Limb (tissue), 2 donors: Measurements from ENCODE around the gene TMEM89.

Experiments used
- DNase-seq, 2 donors: peaks; one replicate each; pipeline ENCODE4 v3.0.0-alpha.2; 2016; ENCODE audit errors: extremely low spot score in 2 of 2

TMEM89 gene

DNA sequence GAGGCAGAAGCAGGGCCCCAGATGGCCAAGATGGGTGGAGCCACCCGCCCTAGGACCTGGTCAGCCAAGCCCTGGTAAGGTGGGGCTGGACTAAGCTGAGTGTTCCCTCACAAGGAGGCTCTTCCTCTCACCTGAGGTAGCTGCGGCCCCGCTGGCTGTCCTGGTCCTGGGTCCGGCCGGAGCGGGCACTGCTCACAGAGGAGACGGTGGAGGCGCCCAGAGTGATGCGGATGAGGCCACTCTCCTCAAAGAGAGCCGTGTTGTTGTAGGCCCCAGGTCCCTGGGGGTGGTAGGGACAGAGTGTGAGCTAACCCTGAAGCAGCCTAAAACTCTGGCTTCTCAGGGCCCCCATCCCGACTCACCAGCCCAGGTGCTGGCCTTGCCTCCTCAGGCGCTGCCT, 21.0 kb upstream of the TMEM89 start:
- DNase-seq = no peak

DNA sequence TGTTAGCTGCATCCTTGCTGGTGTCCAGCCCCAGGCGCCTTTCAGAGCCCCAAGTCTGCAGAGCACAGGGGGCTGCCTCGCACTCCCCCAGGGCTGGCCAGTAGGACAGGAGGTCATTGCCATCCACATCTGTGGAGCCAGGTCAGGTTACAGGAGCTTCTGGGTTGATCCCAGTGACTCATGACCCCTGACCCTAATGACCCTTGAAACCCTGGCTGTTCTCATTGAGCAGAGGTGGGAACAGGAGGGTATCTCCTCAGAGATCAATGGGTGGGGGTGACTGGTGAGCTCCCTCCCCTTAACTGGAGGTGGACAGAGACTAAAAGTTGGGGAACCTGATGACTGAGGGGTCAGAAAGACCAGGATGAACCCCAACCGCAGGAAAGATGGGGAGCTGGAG, 19.8 kb upstream of the TMEM89 start:
- no peak for DNase-seq

DNA sequence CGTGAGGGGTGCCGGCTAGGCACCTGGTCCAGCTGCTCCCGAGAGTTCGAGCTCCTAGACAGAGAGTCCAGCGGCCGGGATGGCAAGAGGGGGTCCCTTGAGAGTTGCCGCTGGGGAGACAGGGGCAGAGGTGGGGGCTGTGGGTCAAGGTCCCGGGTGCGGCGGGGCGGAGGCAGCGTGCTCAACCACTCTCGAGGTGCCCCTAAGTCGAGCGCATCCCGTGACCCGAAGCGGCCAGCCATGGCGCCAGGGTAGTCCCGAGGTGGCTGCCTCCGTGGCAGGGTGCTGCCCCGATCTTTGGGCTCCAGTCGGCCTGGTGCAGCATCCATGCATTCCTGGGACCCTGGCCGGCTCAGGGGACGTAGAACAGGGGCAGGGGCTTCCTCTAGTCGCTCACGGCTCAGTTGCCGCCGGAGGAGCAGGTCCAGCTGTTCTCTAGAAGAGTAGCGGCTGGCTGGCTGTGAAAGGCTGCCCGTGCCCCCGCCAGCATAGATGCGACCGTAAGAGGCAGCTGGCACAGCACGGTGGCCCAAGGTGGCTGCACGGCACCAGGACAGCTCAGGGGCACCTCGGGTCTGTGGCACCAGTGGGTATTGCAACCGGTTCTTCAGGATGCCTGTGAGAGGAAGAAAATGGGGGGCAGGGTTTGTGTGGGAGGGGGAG, 18.5 kb upstream of the TMEM89 start:
- no peak for DNase-seq

DNA sequence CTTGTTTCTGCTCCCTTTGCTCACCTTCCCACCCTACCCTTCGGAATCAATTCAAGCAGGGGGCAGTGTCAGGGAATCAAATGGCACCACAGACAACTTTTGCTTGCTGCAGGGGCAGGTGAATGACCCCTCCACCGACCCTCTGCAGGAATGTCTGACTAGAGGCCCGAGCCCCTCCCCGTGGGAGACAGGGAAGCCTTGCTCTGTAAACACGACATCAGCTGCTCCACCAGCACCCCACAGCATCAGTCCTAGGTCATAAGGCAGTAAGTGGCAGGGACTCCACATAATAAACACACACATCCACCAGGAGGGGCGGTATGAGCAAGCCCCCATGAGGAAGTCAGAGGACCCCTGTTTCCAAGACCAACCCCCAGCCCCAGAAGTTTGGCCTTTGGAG, 15.7 kb upstream of the TMEM89 start:
- no peak for DNase-seq

DNA sequence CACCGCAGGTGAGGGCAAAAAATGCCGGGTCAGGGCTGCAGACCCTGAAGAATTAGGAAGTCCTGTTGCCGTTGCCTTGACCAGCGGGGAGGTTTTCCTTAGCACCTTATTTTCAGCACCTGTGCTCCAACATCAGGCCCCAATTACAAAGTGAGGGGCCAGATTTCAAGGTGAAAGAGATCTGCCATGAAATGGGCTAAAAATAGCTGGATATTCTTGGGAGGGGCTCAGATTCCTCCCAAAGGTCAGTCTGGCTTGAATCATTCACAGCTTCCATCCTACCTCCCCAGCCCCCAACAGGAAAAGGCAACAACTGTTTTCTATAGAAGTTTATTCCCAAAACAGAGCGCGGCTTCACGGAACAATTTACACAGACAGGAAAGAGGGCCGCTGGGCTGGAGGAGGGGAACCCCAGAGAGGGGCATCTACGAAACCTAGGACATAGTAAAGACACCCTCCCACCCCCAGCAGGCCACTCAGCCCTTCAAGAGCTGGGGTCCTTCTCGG, 14.6 kb upstream of the TMEM89 start:
- DNase-seq = no peak

DNA sequence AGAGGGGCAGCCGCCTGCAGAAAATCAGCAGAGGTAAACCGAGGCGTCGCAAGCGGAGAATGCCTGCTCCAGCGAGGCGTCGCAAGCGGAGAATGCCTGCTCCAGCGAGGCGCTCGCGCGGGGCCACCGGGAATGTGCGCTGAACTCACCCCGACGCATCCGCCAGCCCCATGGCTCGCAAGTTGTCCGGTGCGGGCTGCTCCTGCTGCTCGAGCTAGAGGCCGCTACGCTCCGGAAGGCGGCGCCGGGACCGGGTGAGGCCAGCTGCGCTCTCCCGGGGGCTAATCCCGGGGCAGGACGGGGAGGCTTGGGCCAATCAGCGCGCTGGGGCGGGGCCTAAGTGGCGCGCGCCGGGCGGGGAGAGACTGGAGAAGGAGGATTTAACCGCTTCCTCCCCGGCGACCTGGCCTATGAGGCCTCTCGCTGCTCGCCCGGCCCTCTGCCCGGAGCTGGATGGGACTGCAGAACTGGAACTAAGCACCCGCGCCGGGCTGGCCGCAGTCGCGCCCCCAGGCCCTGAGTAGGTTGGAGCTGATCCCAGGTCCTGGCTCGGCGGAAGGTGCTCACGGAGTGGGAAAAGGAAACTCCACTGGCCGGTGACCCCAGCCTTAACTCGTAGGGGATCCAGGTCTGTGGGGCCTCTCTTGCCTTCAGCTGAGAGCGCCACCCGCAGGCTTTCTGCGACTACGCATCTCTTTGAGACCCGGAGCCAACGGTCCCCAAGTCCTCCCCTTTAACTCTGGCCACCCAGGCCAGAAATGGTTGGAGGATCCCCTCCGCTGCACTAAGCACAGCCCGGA, 13.9 kb upstream of the TMEM89 start, which contains the start of gene SLC26A6:
Gene SLC26A6 (minus strand): TSS at position 240 of the 800 bp plus-strand sequence. CDS start 68 bp downstream, at position 172.
- DNase-seq = peak; percentile 95 to 98

DNA sequence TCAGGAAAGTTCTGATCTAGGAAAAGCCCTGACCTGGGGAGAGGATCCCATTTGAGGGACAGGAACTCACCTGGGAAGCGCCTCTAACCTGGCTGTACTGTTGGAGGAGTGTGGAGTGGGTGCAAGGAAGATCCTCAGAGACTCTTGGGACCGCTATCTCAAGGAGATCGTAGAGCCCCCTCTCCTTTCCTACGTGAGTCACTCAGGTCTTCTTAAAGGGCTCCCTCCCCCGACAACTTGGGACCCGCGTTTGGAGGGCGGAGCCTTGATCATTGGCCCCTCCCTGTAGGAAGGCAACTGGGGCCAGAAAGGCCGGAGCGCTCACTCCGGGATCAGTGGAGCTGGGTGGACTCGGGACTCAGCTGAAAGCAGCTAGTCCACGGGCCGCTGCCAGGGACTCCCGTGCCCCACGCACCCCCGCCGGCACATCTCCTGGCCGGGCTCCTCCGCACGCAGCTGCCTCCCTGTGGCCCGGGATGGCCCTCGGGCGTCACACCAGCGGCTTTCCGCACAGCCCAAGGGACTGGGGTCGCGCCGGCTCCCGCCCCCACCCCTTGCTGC, 13.2 kb upstream of the TMEM89 start:
- peak in 1 of 2 donors; percentile 18 for DNase-seq

DNA sequence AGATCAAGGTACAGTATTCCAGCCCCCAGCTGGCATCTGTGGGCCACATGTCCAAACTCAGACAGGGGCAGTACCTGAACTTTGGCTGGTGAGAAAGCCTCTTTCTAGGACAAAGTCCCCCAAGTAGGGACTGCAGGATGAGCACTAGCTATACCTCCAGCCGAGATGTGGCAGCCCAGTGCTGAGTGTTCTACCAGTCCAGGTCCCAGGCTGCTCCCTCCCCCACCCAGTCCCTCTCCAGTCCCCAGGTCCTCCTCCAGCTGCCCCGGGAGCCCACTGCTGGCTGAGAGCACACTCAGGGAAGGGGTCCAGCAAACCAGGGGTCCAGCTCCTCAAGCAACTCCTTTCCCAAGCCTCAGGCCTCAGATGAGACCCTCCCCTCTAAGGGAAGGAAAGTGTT, 12.2 kb upstream of the TMEM89 start:
- DNase-seq = no peak

DNA sequence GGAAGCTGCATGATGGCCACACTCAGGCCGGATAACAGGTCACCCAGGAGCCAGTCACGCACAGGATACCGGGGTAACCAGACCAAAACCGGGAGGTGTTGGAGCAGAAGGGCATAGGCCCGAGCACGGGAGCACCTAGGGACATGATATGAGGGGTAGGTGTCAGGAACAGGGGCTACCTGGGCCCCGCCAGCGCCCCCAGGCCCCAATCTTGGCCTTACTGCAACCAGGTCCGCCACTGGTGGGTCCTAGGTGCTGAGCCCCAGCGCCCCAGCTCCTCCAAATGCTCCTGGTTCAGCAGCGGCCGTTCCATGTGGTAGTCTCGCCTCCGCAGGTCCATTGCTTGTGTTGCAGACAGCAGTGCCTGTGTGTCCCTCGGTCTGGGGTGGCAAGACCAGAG, 11.7 kb upstream of the TMEM89 start:
- DNase-seq = no peak

DNA sequence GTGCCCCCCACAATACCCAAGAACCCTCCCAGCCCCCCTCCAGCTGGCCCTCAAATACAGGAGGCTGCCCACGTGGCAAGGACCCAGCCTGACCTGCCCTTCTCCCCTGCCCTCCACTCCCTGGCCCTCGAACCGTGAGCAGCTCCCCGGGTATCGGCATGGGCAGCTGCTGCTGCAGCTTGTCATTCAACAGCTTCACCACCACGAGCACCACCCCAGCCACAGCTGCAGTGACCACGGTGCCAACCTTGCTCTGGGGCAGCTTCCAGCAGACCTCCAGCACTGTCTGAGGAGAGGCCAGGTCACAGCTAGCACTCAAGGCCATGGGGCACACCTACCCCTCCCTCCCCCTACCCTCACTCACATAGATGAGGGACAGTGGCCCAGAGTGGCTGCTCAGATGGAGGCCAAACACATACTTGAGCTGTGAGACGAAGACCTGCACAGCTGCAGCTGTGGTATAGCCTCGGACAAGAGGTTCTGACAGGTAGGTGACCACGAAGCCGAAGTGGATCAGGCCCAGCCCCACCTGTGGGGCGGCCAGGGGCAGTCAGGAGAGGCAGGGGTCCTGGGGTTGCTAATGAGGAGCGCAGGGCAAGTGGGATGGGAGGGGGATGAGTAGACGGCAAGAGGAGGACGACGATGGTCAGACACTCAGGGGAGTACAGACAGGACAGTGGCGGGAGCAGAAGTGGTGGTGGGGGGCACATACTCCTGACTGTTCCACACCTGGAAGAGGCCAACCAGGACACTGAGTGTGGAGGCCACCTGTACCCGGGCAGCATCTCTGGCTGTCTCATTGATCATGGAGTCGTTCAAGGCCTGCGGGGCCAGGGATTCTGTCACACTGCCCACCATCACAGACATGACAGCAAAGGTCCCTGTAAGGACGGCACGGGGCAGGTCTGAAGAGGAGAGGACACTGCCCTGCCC, 10.2 kb upstream of the TMEM89 start:
- DNase-seq = no peak

DNA sequence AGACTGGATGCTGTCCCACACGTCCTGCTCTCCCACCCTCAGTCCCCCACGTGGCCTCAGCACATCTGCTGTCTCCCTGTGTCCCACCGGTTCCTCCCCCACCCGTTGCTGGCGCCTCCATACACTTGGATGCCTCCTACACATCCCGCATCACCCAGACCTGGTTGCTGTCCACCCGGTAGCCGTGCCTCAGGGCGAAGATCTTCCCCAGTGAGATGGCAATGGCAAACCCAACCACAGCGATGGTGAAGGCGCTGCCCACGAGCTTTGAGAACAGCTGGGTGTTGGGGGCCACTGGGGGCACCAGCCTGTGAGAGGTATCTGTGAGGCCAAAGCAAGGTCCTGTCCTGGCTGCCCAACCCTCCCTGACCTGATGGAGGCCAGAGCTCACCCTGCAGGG, 9.3 kb upstream of the TMEM89 start:
- no peak for DNase-seq

DNA sequence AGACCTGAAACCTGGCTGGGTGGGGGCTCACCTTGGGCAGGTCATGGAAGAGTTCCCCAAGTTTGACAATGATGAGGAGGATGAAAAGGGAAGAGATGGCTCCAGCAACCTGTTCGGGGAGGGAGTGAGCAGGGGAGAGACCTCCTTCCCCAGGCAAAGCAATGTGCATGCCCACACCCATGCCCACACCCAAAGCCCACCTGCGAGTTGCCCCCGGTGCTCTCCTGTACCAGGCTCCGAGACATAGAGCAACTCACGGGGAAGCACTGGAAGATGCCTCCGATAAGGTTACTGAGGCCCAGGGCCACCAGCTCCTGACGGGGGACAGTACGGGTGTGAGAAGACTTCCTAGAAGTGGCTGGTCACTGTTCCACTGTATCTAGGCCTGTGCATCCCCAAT, 8.8 kb upstream of the TMEM89 start:
- no peak for DNase-seq

DNA sequence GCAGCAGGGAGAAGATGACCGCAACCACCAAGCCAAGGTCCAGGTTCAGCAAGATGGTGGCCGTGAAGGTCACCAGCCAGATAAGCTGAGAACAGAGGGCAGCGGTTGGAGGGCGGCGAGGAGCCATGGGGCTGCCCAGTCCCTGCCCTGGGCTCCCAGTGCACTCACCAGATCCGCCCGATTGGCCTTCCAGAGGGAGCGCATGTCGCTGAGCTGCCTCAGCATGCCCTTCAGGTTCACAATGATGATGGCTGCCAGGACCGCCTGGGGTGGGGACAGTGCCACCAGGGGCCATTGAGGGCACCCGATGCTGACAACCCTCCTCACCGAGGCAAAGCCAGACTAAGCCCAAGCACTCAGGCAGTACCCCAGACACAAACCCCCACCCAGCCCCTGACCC, 8.3 kb upstream of the TMEM89 start:
- DNase-seq = no peak

DNA sequence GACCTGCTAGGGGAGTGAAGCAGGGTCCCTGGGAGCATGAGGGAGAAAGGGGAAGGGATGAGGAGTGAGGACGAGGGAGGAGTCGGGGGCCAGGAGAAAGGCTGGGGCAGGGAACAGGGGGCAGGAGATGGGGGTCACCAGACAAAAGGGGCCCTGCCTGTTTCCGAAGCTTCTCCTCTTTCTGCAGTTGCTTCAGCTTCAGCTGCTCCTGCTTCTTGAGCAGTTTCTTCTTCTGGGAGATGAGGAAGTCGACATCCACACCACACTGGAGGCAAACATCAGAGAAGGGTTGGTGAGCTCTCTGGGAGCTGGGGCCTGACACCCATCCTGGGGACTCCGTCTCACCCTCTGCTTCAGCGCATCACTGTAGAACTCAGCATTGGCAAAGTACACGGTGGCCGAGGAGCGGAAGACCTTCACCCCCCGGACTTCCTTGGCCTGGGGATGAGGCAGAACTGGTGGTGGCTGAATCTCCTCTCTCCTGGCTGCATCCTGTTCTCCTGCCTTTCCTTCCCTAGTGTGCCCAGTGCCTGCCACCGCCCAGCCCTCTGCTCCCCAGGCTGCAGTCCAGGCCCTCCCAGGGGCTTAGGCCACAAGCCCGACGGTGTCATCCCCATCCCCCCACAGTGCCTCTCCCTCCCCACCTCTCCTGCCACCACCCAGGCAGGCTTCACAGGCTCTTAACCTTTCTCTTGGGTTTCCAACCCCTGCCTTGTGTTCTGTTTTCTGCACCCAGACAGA, 6.9 kb upstream of the TMEM89 start:
- DNase-seq = no peak

DNA sequence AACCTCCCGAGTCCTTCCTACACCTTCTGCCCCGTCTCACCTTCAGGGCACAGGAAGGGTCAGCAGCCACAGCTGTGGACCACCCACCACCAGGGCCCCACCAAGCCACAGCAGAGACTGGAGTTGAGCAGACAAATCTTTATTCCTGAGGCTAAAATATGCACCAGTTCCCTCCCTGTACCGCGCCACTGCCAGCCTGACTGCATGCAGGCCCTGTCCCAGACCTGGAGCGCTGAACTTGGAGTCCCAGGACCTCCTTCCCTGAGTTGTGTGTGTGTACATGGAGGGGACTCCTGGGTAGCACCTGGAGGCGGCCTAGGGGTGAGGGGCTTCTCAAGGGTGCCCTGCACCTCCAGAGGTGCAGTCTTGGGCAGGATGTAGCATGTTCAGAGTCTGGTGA, 4.0 kb upstream of the TMEM89 start:
- no peak for DNase-seq

DNA sequence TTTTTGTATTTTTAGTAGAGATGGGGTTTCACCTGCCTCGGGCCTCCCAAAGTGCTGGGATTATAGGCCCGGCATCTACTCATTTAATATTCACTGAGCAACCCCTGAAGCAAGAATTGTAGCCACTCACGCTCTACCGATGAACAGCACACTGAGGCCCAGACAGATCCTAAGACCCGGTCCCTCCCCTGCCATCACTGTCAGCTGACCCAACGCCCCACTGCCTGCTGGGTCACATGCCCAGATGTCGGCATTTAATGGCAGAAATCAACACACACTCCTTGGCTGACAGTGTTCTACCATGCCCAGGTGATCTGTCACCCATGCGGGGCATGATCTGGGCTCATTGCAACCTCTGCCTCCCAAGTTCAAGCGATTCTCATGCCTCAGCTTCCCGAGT, 3.2 kb upstream of the TMEM89 start:
- no peak for DNase-seq

DNA sequence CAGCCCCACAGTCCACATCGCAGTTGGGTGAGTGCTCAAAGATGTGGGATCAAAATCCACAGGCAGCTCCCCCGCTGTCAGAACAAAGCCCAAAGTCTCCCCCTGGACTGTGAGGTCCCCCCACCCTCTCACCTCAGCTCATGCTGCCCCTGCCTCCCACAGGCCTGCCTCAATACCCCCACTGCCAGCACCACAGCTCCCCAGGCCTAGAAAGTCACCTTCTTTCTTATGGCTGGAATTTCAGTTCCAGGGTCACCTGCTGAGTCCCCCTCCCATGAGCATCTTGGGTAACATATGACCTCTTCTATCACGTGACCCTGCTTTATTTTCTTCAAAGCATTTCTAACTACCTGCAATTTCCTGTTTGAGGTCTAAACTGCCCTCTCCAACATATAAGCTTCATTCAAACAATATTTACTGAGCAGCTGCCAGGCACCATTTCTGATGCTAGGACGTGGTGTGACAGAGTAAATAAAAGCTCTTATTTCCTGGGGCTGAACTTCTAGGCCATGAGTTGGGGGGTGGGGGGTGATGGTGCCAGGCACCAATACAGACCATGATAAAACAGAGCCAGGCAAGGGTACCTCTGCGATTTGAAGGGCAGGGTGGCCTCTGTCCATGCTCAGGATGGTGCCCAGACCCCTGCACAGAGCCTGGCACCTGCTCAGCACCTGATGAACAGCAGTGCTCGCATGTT, 2.4 kb upstream of the TMEM89 start:
- no peak for DNase-seq

DNA sequence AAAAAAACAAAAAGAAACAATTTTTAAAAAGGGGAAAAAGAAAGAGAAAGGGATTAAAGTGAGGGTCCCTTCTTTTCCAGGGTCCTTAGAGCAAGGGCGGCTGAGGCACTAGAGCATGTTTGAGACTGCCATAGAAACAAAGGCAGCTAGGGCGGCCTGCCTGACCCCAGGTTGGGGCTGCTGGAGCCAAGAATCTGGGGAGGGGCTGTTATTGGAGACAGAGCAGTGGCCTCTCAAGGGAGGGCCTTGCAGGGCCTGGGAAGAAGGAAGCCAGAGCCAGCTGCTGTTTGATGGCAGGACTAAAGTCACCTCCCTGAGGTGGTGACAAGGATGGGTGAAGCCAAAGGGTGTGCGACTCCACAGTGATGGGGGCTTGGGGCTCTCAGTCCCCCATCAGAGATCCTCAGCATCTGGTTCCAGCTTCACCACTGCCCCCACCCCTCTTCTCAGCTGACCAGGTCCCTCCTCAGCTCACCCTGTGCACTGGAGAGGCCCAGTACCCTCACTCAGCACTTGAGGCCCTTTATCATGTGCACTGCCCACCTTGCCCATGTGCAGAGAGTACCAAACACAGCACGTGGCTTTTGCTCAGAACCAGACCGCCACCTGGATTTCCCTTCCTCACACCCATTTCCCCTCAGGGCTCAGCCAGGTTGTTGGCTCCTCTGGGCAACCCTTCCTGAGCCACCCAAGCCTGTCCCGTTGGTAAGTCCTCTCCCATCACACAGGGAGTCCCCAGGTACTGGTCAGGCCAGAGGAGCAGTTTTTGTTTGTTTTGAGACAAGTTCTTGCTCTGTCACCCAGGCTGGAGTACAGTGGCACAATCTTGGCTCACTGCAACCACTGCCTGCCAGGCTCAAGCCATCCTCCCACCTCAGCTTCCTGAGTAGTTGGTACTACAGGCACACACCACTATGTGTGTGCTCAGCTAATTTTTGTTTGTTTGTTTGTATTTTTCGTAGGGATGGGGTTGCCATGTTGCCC, 1.7 kb downstream of the TMEM89 start:
- DNase-seq = no peak

DNA sequence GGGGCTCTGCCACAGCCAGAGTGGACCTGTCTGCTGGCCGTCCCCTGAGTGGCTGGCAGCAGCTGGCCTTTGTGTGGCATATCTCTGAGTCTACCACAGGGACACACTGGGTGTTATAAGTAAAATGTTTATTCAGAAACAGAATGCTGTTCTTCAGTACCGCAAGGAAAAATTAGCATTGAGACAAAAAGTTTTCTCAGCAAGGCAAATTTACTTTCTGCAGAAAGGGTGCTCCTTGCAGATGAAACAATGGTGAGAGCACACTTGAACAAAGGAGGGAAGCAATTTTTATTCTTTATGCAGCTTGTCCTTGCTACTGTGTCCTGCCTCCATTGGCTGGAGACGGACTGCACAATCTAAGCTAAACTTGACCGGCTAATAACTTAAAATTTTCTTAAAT, 4.0 kb downstream of the TMEM89 start:
- no peak for DNase-seq
